Ovary (tissue), 9 donors: ENCODE measurements around the gene ZCWPW1. TPM values are rescaled to one million over a fixed set of nuclear protein-coding genes. Genes with fewer than 3 reads are reported as not detected.
"Not testable (repeated sequence)": the region's sequence is repeated elsewhere in the genome, so short reads cannot be mapped to it uniquely, and the experiment has no call there.

Experiments used
- DNase-seq, 5 donors: peaks; one replicate each; pipeline ENCODE4 v3.0.0-alpha.2; 2019 to 2020
- H3K27ac ChIP-seq, 2 donors: fragments of 200-600 bp; one replicate each; pipeline versions ENCODE4 v1.5.1 to v1.8.0; 2019 to 2022
- H3K27me3 ChIP-seq: fragments of 200-600 bp; one replicate; pipeline ENCODE4 v1.8.0; 2022
- H3K36me3 ChIP-seq: fragments of 200-600 bp; sonication (generic); one replicate; pipeline ENCODE4 v1.5.1; 2019
- H3K4me1 ChIP-seq: one replicate; pipeline ENCODE4 v1.8.1; 2013; ENCODE audit warnings: mild to moderate bottlenecking, moderate library complexity; ENCODE audit not compliant: insufficient read depth
- H3K4me3 ChIP-seq: fragments of 200-600 bp; sonication (generic); one replicate; pipeline ENCODE4 v1.5.1; 2017
- H3K9me3 ChIP-seq, 2 donors: fragments of 200-600 bp in 1 of 2; sonication (generic) in 1 of 2; one replicate each; pipeline versions ENCODE4 v1.5.1 to v1.8.1; 2013 to 2019; ENCODE audit warnings: mild to moderate bottlenecking in 1 of 2, moderate library complexity in 1 of 2
- EP300 ChIP-seq: sonication (generic); formaldehyde crosslinking; IDR thresholded peaks from one replicate; pipeline ENCODE4 v1.6.1; 2017; ENCODE audit warnings: antibody characterized with exemption
- POLR2A ChIP-seq: fragments of 450-650 bp; IDR thresholded peaks from one replicate; pipeline ENCODE4 v1.6.1; 2017; ENCODE audit warnings: antibody characterized with exemption, mild to moderate bottlenecking, moderate library complexity
- WGBS, 3 donors: extraction: QIAGEN DNeasy Blood & Tissue Kit in 1 of 3; methylation state at CpG; one replicate each; pipeline versions ENCODE4 v1.1.5 to v1.1.7; 2013 to 2017; 5-methylcytosine and 5-hydroxymethylcytosine counted together
- intact Hi-C, 4 donors: fragments of 100-400 bp; cut with DNase I; formaldehyde crosslinking; loops; one replicate each; pipeline versions ENCODE4 v1.11.0 to v1.15.1; 2022 to 2023
- polyA plus RNA-seq, 2 donors: library from polyadenylated mRNA; stranded (reverse); fragments of 200-250 nt in 1 of 2; fragments of 350-450 nt in 1 of 2; fragmentation: Illumina TruSeq in 1 of 2; extraction: RNeasy Lipid Tissue Mini Kit (QIAGEN cat#74804) in 1 of 2; gene quantifications; one replicate each; pipeline ENCODE4 v1.2.3, GENCODE V29; 2013 to 2014
- total RNA-seq, 7 donors: library from RNA; depleted of rRNA in 2 of 7; stranded (reverse); fragments of >200 nt in 2 of 7; fragmentation: NEBNext Ultra II Directional in 3 of 7; extraction: Animal tissue kit (Norgen Biotek cat#: 25700) in 3 of 7; gene quantifications; one replicate each; pipeline versions ENCODE4 v1.1.0 to v1.2.4, GENCODE V29; 2016 to 2023
- TF ChIP-seq, protein P1 (sequence below), 3 donors: fragments of 450-650 bp in 2 of 3; fragments of 200-600 bp in 1 of 3; IDR thresholded peaks; one replicate each; pipeline versions ENCODE4 v1.5.1 to v1.8.0; 2016 to 2022; ENCODE audit warnings: antibody characterized with exemption in 3 of 3, mild to moderate bottlenecking in 1 of 3
- donor health status: DM: no; HTN: no; CAD: no; lungs with moderate emphysema.
- donor health status: DM: no; HTN: no; CAD: no.
- donor health status: Bipolar disorder and iron deficiency.
- donor health status: DM: yes; HTN: yes; CAD: no.
- donor health status: DM: no; HTN: no; CAD: no.
- donor health status: DM: yes; HTN: yes; CAD: no.

Gene ZCWPW1
- total and polyA plus RNA-seq, 9 donors = 2.6 to 9.3 (median 6.2) TPM

DNA sequence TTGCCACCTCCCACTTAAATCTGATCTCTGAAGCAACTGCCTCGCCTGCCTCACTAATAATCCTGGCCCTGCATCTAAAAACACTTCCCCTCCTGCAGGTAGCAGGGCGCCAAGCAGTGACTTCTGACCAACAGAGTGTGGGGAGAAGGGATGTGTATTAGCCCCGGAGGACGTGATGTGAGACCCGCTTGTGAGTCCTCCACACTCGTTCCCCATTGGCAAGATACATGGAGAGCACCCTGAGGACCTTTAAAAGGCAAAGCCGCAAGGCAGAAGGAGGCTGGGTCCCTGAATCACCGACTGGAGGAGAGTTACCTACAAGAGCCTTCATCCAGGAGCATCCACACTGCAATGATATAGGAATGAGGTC lies 61.3 kb downstream of the ZCWPW1 start:
- no peaks in the 10 kb centered on the region for H3K36me3 ChIP-seq
- no peak for DNase-seq
- no peaks in the 10 kb centered on the region for H3K27me3 ChIP-seq
- TF ChIP-seq POLR2A (no peak), EP300 (no peak)
- TF ChIP-seq, protein P1, sequence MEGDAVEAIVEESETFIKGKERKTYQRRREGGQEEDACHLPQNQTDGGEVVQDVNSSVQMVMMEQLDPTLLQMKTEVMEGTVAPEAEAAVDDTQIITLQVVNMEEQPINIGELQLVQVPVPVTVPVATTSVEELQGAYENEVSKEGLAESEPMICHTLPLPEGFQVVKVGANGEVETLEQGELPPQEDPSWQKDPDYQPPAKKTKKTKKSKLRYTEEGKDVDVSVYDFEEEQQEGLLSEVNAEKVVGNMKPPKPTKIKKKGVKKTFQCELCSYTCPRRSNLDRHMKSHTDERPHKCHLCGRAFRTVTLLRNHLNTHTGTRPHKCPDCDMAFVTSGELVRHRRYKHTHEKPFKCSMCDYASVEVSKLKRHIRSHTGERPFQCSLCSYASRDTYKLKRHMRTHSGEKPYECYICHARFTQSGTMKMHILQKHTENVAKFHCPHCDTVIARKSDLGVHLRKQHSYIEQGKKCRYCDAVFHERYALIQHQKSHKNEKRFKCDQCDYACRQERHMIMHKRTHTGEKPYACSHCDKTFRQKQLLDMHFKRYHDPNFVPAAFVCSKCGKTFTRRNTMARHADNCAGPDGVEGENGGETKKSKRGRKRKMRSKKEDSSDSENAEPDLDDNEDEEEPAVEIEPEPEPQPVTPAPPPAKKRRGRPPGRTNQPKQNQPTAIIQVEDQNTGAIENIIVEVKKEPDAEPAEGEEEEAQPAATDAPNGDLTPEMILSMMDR (IDR thresholded peaks at IDR 0.05) = no peak
- no peaks in the 10 kb centered on the region for H3K9me3 ChIP-seq
- intact Hi-C loops = no loop called here
- no peak overlapping the region for H3K4me3 ChIP-seq
- WGBS, 3 donors = 92 to 93% (median 93%) methylated on average over 8 of the region's 8 CpGs
- no peak overlapping the region for H3K27ac ChIP-seq
- H3K4me1 ChIP-seq = no peaks in the 10 kb centered on the region

DNA sequence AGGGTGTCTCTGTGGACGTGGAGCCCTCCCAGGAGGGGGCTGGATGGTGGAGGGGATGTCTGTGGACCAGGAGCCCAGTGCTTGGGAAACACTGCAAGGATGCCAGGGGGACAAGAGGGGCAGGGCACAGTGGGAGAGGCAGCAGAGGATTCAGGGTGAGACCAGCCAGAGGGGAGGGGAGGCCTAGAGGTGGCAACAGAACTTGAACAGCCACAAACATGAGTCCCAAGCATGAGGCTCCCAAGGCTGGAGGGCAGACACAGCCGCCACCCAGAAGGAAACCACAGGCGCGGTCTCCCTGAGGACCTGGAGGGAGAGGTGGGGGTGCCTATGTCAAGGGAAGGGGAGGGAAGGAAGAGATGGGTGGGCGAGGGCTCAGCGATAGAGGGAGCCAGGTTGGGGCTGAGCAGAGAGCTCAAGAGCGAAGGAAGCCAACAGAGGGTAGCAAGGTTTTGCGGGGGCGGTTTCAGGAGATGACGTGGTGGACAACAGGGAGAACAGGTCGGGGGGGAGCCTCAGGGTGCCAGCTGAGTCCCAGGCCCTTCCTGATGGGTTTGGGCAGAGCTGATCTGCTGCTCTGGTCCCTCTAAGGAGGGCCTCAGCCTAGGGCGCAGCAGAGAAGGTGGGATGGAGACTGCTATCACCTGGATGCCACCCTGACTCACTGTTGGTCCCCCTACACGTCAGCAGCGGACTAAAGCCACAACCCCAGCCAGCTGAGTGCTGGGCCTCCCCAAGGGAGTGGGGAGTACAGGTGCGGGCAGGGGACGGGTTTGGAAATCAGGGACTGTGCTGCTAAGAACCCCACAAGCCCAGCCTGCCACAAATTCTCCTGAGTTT lies 61.9 kb downstream of the ZCWPW1 start:
- H3K4me3 ChIP-seq = no peak overlapping the region
- intact Hi-C loops = no loop called here

DNA sequence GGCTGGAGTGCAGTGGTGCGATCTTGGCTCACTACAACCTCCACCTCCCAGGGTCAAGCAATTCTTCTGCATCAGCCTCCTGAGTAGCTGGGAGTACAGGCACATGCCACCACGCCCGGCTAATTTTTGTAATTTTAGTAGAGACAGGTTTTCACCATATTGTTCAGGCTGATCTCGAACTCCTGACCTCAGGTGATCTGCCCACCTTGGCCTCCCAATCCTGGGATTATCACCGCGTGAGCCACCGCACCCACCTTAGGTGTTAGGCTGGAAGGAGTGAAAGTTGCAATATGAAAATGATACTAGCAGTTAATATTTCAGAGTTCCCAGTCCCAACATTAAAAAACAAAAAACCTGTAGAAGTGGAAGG lies 62.5 kb downstream of the ZCWPW1 start:
- H3K9me3 ChIP-seq, intact Hi-C loops, H3K4me3 ChIP-seq, DNase-seq, H3K27me3 ChIP-seq, H3K36me3 ChIP-seq, H3K4me1 ChIP-seq, H3K27ac ChIP-seq: not testable (repeated sequence)
- 95 to 97% (median 96%) methylated on average over 7 of the region's 7 CpGs for WGBS, 3 donors

More for the DNA sequence above, 61.9 kb downstream of the ZCWPW1 start:
- H3K27ac ChIP-seq = no peak overlapping the region
- H3K4me1 ChIP-seq = no peaks in the 10 kb centered on the region
- 88 to 92% (median 90%) methylated on average over 16 of the region's 16 CpGs for WGBS, 3 donors
- H3K36me3 ChIP-seq = no peaks in the 10 kb centered on the region
- no peak for TF ChIP-seq EP300
- TF ChIP-seq, protein P1 (IDR thresholded peaks at IDR 0.05) = no peak
- no peak for TF ChIP-seq POLR2A
- no peak for DNase-seq
- no peaks in the 10 kb centered on the region for H3K27me3 ChIP-seq
- H3K9me3 ChIP-seq = no peaks in the 10 kb centered on the region

DNA sequence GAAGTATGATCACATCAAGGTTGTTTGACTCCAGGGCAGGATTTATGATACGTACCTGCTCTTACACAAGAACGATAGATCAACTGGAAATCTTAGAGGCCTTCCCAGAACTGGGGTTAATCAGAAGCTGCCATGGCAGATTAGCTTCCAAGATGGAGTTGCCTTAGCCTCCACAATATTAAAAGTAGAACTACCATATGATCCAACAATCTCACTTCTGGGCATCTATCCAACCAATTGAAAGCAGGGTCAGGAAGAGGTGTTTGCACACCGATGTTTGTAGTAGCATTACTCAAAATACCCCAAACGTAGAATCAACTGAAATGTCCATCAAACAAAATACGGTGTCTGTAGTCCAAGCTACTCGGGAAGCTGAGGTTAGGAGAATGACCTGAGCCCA lies 64.0 kb downstream of the ZCWPW1 start:
- H3K4me3 ChIP-seq = no peak overlapping the region
- no peaks in the 10 kb centered on the region for H3K27me3 ChIP-seq
- intact Hi-C loops = no loop called here
- H3K36me3 ChIP-seq = no peaks in the 10 kb centered on the region
- no peak overlapping the region for H3K27ac ChIP-seq
- WGBS, 3 donors = 80 to 89% (median 83%) methylated on average over 6 of the region's 6 CpGs
- no peaks in the 10 kb centered on the region for H3K9me3 ChIP-seq
- H3K4me1 ChIP-seq = no peaks in the 10 kb centered on the region
- TF ChIP-seq POLR2A = no peak
- TF ChIP-seq, protein P1 (IDR thresholded peaks at IDR 0.05) = no peak
- no peak for TF ChIP-seq EP300
- no peak for DNase-seq

DNA sequence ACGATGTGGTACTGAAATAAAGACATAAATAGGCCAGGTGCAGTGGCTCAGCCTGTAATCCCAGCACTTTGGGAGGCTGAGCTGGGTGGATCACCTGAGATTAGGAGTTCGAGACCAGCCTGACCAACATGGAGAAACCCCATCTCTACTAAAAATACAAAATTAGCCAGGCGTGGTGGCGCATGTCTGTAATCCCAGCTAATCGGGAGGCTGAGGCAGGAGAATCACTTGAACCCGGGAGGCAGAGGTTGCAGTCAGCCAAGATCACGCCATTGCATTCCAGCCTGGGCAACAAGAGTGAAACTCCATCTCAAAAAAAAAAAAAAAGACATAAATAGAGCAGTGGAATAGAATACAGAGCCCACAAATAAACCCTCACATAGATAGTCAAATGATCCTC lies 64.7 kb downstream of the ZCWPW1 start:
- DNase-seq, H3K27ac ChIP-seq, H3K9me3 ChIP-seq, H3K4me1 ChIP-seq, intact Hi-C loops, H3K4me3 ChIP-seq, H3K27me3 ChIP-seq, H3K36me3 ChIP-seq: not testable (repeated sequence)
- 96 to 97% (median 97%) methylated on average over 7 of the region's 7 CpGs for WGBS, 3 donors
